CD4-positive, alpha-beta T cell treated with Interleukin-6 at 100 ng/mL for 8 hours (primary cell): ENCODE data around the gene KCNH1.

ENCODE experiments used
- DNase-seq: peaks from one replicate; pipeline ENCODE4 v3.0.0-alpha.2; 2020; ENCODE audit warnings: mixed read lengths, low spot score

The KCNH1 gene

DNA sequence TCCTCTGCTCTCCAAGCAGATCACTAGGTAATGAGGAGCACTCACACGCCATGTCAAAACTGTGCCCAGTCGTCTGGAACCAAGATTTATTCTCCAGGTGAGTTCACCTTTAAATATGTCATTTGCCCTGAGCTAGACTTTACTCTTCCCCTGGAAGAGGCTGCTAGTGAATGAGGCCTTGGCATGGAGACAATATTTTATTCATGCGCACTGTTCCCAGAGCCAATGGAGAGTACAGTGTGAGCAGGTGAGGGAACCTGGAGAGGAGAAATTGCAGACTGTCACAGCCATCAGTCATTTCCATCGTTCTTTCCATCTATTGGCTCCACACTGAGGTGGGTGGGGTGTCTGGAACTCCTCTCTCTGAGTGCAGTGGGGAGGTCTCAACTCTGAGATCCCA lies 333.6 kb downstream of the KCNH1 start:
- no peak for DNase-seq

DNA sequence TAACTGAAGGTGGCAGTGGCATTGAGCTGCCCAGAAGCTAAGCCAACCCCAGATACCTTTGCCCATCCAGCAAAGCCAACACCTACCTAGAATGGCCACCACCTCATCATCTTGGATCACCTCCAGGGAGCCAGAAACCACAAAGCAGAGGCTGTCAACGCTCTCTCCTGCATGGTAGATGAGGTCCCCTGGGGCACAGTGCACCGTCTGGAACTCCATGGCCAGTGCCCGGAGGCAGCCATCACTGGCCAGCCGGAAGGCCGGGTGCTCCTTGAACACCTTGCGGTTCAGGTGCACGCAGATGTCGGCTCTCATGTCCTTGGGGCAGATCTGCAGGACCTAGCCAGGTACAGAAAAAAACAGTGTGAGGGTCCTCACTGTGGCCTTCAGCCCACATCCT lies 336.5 kb downstream of the KCNH1 start:
- DNase-seq: no peak

DNA sequence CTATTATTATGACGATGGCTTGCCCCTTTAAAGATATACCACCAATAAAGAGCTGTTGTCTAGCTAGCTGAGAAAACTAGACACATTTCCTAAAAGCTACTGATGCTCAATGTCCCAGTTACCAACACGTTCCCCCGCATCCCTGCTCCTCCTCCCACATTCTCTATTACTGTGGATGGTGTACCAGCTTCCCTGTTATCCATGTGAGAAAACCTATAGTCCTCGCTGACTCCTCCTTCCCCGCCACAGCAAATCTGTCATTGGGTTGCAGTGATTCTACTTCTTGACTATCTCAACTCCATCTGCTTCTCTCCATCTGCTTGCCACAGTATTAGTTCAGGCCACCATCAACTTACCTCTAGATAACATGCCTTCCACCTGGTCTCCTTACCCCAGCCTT lies 337.5 kb downstream of the KCNH1 start:
- DNase-seq: no peak

DNA sequence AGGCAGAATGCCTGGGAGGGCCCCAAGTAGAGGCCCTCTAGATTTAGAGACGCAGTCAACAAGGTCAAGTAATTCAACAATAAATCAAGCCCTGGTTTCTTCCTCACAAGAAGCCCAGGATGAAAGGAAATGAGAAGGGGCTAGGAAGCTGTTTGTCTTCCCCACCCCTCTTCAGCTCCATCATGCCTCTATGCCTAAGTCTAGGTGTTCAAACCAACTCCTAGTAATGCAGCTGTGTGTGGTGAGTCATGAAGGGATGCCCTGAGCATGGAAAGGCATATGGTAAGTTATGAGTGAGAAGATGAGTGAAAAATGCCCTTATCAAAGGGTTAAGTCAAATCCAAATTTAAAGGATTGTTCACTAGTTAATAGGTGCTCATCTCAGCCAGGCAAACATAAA lies 339.5 kb downstream of the KCNH1 start:
- DNase-seq: no peak

DNA sequence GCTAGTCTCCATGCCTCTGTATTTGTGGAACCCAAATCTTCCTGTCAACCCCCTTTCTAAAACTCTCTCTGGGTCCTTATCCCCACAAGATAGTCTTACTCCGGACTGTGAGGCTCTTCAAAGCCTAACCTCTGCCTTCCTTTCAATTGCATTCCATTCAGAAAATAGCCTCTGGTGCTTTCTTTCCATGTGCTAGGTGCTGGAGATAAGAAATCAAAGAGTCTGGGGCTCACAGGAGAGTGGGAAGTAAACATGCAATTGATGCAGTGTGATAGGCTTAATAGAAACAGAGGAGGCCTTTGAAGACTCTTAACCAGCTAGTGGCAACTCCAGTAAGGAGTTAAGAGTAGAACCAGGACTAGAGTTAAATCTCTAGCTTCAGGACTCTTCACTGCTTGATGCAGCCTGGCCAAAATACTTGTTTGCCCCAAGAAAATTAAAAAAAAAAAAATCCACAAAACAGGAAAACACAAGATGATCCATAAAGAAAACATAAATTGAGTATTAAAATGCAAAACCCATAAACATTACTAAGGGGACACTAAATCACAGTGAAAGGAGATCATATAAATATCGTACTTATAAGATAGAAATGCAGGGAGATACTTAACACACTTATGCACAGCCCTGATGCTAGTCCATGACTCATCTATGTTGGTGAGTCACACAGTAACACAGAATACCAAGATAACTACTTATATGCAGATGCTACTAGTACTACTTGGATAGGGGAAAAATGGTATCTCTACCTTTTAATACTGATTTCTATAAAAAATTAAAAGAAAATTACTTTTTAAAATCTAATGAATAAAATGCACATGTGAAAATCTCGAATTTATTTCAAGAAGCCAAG lies 341.5 kb downstream of the KCNH1 start:
- DNase-seq: no peak

DNA sequence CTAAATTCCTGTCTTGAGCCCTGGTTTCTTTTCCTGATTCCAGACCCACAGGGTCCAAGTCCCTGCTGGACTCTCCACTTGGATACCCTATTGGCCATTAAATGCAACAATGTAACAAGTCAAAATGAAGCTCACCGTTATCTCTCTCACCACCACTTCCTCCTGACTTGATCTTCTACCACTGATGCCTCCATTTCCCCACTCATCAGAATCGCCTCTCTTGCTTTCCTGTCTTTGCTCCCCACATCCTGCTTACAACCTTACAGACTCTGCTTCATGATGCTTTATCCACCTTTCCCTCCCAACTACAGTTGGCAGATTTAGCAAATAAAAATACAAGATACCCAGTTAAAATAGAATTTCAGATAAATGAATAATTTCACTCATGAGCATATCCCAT lies 343.8 kb downstream of the KCNH1 start:
- no peak for DNase-seq

DNA sequence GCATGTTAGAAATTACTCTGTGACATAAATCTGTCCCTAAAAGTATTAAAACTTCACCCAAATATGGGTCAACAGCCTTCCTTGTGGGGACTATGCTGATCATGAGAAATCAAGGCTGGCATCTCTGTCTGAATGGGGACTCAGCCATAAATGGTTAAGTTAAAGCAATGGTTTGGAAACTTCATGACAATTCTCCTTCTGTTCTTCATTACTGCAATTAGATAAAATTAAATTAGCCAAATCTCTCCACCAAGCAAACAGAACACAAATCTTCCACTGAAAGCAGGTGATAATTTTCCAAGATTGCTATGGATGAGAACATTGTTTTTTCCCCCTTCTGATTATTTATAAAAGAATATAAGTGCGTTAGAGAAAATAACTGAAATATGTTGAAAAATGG lies 346.1 kb downstream of the KCNH1 start:
- no peak for DNase-seq

DNA sequence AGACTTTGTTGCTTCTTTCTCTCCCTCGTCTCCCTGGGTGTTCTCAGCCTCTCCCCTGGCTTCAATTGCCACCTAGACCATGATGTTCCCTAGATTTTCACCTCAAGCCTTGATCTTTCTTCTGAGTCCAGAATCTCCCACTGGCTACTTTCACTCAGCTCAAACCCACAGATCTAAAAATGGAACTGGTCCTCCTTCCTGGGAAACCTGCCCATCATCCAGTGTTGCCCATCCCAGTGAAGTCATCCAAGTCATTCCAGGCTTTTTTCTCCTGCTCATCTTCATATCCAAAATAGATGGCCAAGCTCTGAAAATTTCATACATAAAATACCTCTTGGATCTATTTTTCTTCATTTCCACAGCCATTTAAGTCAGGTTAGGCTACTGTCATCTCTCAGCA lies 347.4 kb downstream of the KCNH1 start:
- DNase-seq: no peak

DNA sequence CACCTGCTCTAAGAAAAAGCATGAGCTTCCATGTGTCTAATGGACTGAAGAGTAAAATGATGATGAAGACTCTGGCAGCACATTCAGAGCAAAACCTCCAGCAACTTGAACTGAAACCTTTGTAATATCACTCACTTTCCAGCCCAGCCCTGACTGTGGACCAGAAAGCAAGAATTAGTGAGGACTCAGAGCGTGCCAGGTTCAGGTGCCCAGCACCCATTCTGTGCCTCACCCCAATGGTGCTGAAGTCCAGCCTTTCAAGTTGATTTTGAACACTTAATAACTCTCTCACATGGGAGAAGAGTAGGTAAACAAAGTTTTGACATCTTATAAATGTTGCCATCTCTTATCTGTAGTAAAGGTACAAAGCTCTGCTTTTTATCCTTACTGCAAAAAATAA lies 350.0 kb downstream of the KCNH1 start:
- no peak for DNase-seq

DNA sequence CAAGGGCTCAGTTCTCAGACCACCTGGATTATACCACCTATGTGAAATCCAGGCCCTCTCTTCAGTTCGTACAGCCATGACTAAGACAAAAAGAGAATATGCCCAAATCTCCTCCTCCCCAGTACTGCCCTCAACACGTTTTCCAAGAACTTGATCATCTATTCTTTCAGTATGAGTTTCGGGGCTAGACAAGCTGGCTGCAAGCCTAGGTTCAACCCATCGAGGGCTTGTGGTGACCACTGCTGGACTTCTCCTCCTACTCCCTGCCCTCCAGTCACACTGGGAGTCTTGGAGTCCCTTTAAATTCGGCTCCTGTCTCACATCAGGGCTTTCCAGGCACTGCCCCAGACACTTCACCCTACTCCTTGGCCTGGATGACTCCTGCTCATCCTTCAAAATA lies 352.3 kb downstream of the KCNH1 start:
- no peak for DNase-seq

DNA sequence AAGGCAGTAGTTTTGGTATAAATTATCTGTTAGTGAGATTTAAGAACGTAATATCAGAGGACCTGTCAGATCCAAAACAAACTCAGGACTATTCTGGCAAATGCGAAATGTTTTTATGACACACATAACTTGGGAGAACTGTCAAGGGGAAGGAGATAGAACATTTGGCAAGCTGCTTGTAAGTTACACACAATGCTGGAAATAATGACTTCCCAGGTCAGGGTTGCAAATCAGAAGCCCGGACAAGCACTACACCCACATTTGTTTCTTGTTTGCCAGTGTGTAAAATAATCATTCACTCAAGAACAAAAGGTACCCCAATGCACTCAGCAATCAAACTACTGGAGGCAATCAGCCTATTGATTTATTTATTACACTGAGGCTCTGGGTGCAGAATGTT lies 354.7 kb downstream of the KCNH1 start:
- DNase-seq: no peak

DNA sequence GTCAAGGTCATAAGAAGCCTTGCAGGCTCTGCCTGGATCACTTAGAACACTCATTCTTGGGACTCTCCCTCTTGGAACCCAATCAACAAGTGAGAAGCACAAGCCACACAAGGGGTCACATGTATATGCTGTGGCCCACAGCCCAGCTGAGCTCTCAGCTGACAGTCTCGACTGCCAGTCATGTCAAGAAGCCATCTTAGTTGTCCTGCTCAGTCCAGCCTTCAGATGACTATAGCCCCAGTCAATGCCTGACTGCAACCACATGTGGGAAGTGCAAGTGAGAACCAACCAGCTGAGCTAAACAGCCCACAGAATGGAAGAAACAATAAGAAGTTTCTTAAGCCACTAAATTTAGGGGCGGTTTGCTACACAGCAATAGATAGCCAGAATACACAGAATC lies 356.0 kb downstream of the KCNH1 start:
- no peak for DNase-seq

DNA sequence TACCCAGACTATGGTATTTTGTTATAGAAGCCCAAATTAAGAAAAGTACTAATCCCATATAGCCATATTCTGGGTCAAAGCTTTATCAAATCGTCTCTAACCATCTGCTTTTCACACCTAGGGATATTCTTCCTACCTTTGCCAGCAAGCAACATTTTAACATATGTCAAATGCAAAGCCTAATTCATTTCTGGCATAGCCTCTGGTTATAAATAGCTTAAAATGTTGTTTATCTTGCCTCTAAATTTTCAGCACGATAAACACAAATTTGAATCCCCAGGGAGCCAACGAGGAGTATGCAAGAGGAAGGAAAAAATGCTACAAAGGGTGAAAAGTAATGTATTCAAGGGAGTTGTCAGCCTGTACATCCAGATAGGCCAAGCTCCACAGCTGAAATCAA lies 357.2 kb downstream of the KCNH1 start:
- DNase-seq: no peak

DNA sequence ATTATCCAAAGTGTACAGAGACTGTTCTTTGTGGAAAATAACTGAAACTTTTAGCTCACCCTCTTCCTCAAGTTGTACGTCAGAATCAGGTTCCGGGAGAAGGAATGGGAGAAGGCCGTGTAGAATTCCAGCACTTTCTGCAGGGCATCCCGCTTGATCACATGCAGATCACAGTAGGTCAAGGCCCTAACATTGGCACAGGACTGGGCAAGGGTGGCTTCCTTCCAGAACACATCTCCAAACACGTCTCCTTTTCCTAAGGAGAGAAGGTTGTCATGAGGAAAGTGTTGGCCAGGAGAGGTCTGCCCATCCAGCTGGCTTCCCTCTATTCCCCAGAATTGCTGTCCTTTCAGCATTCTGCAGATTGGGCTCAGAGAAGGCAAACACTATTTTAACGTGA lies 358.7 kb downstream of the KCNH1 start:
- no peak for DNase-seq

DNA sequence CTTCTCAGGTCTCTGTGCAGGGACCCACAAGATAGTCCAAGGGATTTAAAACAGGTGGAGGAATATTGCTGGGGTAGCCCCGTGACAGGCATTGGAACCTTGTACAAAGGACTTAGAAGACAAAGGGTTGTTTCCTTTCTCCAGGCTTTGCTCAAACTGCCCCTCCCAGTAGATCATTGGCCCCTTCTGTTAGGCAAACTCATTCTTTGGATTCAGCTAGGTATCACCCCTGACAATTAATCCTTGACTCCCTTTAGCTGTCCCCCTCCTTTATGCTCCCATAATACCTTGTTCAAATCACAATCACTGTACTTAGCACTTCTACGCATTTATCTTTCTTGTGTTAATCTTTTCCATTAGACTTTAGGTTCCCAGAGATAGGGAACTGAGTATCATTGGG lies 360.5 kb downstream of the KCNH1 start:
- no peak for DNase-seq

DNA sequence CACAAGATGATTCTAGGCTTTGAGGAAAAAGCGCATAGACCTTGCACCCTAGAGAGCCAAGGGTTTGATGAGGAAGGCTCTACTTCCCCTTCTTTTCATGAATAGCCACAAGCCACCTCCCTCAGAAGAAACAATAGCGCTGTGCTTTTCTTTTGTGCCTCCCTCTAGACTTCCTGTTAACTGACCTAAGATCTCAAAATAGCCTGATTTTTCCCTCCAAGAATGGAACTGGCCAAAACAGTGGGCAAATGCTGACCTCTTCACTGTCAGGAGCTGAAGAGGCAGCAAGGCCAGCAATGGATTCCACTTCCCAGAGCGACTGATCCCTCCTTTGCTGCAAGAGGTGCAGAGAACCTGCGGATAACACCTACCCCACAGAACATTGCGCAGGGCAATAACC lies 362.8 kb downstream of the KCNH1 start:
- no peak for DNase-seq

DNA sequence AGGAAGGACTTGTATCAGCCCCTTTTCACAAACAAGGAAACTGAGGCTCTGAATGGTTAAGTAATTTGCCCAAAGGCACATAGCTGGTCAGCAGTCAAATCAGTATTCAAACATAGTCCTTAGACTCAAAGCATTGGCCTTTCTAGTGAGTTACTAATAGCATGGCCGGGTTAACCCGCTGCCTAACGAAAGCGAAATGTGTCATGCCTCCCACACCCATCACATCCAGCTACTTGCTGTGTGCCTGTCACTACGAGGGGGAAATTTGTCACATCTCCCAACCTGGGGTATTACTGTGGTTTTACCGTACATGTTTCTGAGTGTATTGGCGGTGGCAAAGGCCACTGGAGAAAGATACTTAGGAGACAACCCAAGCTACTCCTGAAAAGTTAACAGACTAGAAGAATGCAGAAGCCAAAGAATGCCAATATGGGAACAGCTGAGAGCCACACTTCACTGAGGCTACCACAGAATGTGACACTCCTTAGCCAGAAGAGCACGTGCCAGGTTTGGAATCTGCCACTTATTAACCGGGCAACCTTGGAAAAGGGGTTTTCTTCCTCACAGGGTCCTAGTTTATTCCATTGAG lies 363.5 kb downstream of the KCNH1 start:
- DNase-seq: no peak

DNA sequence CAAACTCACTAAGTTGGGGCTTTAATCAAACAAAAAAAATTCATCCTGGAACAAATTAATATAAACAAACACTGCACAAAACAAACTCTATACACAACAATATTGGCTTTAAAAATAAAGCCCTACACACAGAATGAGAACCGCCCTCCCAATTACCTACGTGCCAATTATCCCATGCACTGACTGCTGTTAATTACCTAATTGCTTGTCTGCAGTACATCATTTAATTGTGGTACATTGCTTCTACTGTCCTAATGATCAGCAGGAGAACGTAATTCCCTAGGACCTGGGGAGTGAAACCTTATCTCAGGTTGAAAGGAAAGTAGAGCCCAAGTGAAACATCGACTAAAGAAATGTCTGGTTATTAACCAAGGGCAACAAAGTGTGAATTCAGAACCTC lies 364.5 kb downstream of the KCNH1 start:
- DNase-seq: no peak

DNA sequence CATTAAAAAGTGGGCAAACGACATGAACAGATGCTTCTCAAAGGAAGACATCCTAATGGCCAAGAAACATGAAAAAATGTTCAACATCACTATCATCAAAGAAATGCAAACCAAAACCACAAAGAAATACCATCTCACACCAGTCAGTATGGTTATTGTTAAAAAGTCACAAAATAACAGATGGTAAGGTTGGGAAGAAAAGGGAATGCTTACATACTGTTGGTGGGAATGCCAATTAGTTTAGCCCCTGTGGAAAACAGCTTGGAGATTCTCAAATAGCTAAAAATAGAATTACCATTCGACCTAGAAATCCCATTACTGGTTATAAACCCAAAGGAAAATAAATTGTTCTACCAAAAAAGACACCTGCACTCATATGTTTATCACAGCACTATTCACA lies 369.4 kb downstream of the KCNH1 start:
- DNase-seq: no peak

DNA sequence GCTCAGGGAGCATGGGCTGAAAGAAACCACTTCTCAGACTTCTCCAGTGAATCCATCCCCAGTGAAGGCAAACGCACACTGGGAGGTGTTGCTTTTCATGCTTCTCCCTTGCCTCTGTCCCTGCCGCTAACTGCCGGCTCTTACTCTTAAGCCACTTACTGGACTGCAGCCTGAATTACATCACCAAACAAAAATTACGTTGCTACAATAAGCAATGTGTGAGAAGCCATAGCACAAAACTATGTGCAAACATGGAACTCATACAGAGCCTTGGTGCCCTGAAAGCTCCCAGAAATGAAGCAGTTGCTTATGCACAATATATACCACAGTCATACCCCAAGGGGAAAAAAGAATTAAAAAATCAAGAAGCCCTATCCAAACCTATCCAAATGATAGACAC lies 375.2 kb downstream of the KCNH1 start:
- no peak for DNase-seq

DNA sequence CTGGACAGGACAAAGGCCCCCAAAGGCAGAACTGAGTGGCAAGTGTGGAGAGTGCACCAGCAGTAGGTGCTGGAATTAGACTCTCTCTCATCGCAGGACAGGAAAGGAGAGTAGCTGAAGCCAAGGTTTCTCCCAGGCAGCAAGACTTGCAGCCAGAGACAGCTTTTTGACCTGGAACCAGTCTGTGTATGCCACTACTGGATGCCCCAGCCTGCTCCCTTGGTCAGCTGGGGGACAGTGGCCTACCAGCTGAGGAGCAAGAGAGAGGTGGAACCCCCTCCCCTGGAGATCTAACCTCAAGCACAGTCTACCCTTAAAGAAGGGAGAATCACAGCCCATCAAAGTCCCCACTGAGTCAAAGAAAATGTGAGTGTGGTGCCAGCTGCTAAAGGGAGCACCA lies 375.7 kb downstream of the KCNH1 start:
- DNase-seq: no peak

DNA sequence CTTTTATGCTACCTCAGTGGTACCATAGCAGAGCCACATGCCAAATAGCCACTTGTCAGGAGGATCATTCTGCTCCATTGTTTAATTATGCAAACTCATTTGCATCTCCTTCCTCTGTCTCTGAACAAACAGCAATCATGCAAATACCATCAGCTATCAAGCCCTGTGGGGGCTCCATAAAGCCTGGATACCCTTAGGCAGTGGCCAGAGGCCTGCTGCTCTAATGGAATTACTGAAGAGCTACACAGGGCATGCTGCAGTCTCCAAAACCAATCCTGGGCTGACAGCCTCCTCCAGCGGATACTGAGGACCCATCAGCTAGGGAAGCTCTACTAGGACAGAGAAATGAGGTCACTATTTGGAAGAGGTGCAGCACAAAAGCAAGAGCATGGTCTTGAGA lies 376.3 kb downstream of the KCNH1 start:
- DNase-seq: no peak

DNA sequence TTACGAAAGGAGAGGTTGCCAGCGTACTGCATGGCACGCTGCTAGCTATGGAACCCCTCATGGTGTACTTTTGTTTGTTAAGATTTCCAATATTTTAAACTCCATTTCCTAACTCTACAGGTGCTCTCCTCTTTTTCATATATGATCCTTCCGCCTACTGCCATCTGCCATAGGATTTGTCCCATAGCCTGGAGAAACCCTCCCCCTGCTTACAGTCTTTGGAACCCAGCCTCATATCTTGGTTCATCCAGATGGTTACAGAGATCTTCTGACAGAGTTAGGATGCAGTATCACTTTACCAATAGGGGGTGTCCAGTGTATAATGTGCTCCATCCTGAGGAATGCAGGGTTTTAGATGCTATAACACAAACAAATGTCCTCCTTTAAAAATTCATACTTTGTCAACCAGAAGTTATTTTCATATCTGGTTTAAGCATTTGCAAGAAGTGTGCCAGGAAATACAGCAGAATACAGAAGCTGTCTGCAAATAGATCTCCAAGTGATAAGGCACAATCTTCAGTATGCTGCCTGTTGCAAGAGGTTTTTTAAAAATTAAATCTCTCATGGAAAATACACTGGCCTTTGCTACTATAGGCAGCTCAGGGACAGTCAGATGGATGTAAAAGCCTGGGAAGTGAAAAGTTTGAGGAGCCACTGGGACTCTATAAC lies 377.8 kb downstream of the KCNH1 start:
- no peak for DNase-seq
